ENCODE results near the gene SSR3. TPM values are rescaled to one million over a fixed set of nuclear protein-coding genes. Genes with fewer than 3 reads are reported as not detected.

SSR3 gene
- total RNA-seq, 4 donors from 2014 or later: 96.8 to 172 (median 128) TPM

DNA sequence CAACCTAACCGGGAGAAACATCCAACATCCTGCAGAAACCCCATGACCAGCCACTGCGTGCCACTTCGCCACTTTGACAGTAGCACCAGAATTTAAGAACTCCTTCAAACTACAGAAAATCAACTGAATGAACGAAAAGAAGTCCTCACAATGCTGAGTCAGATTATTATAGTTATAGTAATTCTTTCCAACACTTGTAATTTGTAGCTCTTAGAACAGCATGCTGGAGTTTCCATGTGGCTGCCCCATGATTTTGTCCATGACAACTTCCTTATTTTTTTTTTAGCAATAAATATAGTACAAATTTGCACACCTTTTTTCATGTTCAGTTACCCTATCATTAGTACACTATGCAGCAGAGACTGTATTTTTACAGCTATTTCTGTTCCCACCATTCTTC lies 26.1 kb upstream of the SSR3 start:
- Histone ChIP-seq H3K9me3 (no peaks in the 10 kb centered on the region), H3K27ac (no peak overlapping the region), H3K4me3 (no peak overlapping the region), H3K4me1 (no peaks in the 10 kb centered on the region), H3K36me3 (no peaks in the 10 kb centered on the region), H3K27me3 (no peaks in the 10 kb centered on the region)
- no peak for DNase-seq
- no peak for TF ChIP-seq POLR2A (IDR thresholded peaks at IDR 0.05)
- TF ChIP-seq, protein P1, sequence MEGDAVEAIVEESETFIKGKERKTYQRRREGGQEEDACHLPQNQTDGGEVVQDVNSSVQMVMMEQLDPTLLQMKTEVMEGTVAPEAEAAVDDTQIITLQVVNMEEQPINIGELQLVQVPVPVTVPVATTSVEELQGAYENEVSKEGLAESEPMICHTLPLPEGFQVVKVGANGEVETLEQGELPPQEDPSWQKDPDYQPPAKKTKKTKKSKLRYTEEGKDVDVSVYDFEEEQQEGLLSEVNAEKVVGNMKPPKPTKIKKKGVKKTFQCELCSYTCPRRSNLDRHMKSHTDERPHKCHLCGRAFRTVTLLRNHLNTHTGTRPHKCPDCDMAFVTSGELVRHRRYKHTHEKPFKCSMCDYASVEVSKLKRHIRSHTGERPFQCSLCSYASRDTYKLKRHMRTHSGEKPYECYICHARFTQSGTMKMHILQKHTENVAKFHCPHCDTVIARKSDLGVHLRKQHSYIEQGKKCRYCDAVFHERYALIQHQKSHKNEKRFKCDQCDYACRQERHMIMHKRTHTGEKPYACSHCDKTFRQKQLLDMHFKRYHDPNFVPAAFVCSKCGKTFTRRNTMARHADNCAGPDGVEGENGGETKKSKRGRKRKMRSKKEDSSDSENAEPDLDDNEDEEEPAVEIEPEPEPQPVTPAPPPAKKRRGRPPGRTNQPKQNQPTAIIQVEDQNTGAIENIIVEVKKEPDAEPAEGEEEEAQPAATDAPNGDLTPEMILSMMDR (IDR thresholded peaks at IDR 0.05): no peak
- intact Hi-C loops (cut with DNase I; ENCODE audit: low total_unique reads): no loop called here

DNA sequence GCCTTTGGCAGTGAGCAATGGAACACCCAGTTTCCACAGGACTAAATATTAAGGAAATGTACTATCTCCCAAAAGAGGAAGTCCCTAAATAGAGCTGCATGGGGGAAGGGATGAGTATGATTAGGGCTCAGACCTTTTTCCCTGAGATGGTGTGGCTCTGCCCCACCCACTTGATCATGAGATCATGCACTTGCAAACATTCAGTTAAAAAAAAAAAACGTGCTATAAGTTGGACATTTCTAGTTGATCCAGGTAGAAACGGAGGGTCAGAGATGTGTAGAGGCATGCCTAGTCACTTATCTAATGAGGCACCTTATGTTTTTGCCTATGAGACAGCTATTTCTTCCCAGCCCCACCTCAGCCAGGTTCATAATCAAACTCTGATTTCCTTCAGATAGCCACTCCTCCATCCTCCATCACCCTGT lies 24.5 kb upstream of the SSR3 start:
- Histone ChIP-seq H3K27ac (no peak overlapping the region), H3K27me3 (no peaks in the 10 kb centered on the region), H3K4me1 (no peaks in the 10 kb centered on the region), H3K9me3 (no peaks in the 10 kb centered on the region), H3K4me3 (no peak overlapping the region), H3K36me3 (no peaks in the 10 kb centered on the region)
- DNase-seq: no peak
- intact Hi-C loops (cut with DNase I; ENCODE audit: low total_unique reads): no loop called here
- TF ChIP-seq POLR2A (IDR thresholded peaks at IDR 0.05): no peak
- TF ChIP-seq, protein P1 (IDR thresholded peaks at IDR 0.05): no peak

DNA sequence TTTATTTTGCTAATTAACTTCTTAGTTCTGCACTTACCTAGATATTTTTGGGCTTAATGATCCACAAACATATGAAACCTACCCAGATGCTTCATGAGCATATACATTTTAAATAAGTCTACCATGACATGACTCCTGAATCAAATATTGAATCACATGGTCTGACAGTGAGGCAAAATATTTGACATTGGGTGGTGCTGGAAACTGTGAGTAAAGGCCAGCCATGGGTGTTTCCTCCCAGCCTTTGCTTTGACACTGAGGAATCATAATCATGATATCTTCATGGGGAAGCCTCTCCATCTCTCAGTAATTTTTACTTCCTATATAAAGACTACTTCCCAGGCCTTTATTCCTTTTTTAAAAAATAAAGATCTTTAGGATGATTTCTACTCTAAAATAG lies 22.8 kb upstream of the SSR3 start:
- Histone ChIP-seq H3K9me3 (no peaks in the 10 kb centered on the region), H3K36me3 (no peaks in the 10 kb centered on the region), H3K4me1 (no peaks in the 10 kb centered on the region), H3K4me3 (no peak overlapping the region), H3K27me3 (no peaks in the 10 kb centered on the region), H3K27ac (no peak overlapping the region)
- TF ChIP-seq, protein P1 (IDR thresholded peaks at IDR 0.05): no peak
- TF ChIP-seq POLR2A (IDR thresholded peaks at IDR 0.05): no peak
- DNase-seq: no peak
- intact Hi-C loops (cut with DNase I; ENCODE audit: low total_unique reads): no loop called here

DNA sequence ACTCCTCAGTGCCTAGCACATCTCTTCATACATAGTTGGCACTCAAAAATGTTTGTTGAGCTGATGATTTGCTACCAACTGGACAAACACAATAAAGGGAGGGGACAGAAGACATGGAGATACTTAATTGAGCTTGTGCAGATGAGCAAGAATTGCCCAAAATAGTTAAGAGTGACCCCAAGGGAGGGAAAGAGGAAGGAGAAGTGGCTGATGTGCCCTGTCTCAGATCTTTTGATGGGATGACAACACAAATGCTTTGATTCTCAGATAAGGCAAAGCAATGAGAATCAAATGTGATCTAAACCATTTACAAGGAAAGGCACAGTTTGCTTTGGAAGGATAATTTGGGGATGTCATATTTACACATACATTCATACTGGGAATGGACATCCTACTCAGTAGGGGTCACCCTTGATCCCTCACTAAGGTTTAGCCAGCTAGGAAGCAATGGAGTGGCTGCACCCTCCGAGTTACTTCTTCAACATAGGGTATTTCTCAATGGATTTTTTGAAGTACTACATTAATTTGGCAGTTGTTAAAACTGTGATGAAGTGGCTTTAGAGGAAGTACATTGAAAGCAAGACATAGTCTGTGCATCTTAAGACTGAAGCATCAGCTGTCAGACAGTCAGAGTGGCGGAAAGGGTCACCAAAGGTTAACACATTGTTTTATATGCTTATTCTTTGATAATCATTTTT lies 21.9 kb upstream of the SSR3 start:
- no peak for DNase-seq
- no peaks in the 10 kb centered on the region for H3K27me3 ChIP-seq
- H3K4me1 ChIP-seq: no peaks in the 10 kb centered on the region
- H3K36me3 ChIP-seq: no peaks in the 10 kb centered on the region
- TF ChIP-seq, protein P1 (IDR thresholded peaks at IDR 0.05): no peak
- no peak for TF ChIP-seq POLR2A (IDR thresholded peaks at IDR 0.05)
- H3K9me3 ChIP-seq: no peaks in the 10 kb centered on the region
- no peak overlapping the region for H3K4me3 ChIP-seq
- no peak overlapping the region for H3K27ac ChIP-seq
- intact Hi-C loops (cut with DNase I; ENCODE audit: low total_unique reads): no loop called here

DNA sequence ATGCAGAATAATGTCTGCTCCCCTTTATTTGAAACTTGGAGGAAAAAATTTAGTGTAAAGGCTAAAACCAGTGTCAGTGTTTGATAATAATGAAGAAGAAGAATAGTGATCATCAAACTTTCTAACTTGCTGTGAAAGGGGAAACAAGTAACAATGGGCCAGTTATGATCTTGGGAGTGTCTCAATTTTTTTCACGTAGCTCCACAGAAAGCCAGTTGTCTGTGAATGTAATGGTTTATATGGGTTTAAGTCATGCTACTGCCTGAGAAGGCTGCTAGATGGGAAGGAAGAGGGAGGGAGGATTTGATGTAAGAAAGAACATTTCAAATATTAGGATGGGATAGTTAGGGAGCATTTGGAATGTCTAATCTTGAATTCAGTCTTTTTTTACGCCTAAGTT lies 21.1 kb upstream of the SSR3 start:
- Histone ChIP-seq H3K4me3 (no peak overlapping the region), H3K4me1 (no peaks in the 10 kb centered on the region), H3K9me3 (no peaks in the 10 kb centered on the region), H3K36me3 (no peaks in the 10 kb centered on the region), H3K27me3 (no peaks in the 10 kb centered on the region), H3K27ac (no peak overlapping the region)
- intact Hi-C loops (cut with DNase I; ENCODE audit: low total_unique reads): no loop called here
- DNase-seq: no peak
- TF ChIP-seq POLR2A (IDR thresholded peaks at IDR 0.05): no peak
- TF ChIP-seq, protein P1 (IDR thresholded peaks at IDR 0.05): no peak

Measured in uterus (tissue), 4 donors.